Frontal cortex (tissue), 4 donors: ENCODE measurements around the gene HEY2. TPM values are rescaled to one million over a fixed set of nuclear protein-coding genes. Genes with fewer than 3 reads are reported as not detected.
"Not testable (repeated sequence)": the region's sequence is repeated elsewhere in the genome, so short reads cannot be mapped to it uniquely, and the experiment has no call there.

Experiments
- DNase-seq, 2 donors: peaks; one replicate each; pipeline ENCODE4 v3.0.0; 2012; ENCODE audit warnings: low spot score in 2 of 2
- FAIRE-seq: peaks from 2 replicates; lab custom pipeline; 2012; peaks lifted over from hg19 to GRCh38; lab: Jason Lieb, UNC
- total RNA-seq: library from RNA; depleted of rRNA; stranded (reverse); fragments of >200 nt; gene quantifications from one replicate; pipeline ENCODE4 v1.2.3, GENCODE V29; 2014
- donor health status: control.
- donor health status: control.
- donor health status: control.

The HEY2 gene
- total RNA-seq, 1 donor from 2014 or later = 1.2 TPM

- DNase-seq (no peak), FAIRE-seq (no peak)
These were observed 42.7 kb downstream of the HEY2 start for GRCh38 chr6:125792172-125792571.

- no peak for FAIRE-seq
- DNase-seq = no peak
These were observed 43.2 kb downstream of the HEY2 start for GRCh38 chr6:125792680-125793079.

- FAIRE-seq (no peak), DNase-seq (no peak)
These were observed 43.8 kb downstream of the HEY2 start for GRCh38 chr6:125793280-125793679.

GRCh38 chr6:125793863-125794262, 44.4 kb downstream of the HEY2 start:
- no peak for DNase-seq
- FAIRE-seq = no peak

GRCh38 chr6:125794342-125795137, 45.1 kb downstream of the HEY2 start:
- FAIRE-seq (no peak), DNase-seq (no peak)

- FAIRE-seq (no peak), DNase-seq (no peak)
These were observed 45.9 kb downstream of the HEY2 start for GRCh38 chr6:125795301-125795700.

GRCh38 chr6:125797120-125797885, 47.9 kb downstream of the HEY2 start:
- no peak for FAIRE-seq

GRCh38 chr6:125797886-125798444, 48.5 kb downstream of the HEY2 start:
- DNase-seq (no peak), FAIRE-seq (no peak)

More at GRCh38 chr6:125797120-125797885, 47.9 kb downstream of the HEY2 start:
- no peak for DNase-seq

- FAIRE-seq (no peak), DNase-seq (no peak)
These were observed 49.5 kb downstream of the HEY2 start for GRCh38 chr6:125798734-125799508.

- no peak for FAIRE-seq
These were observed 53.0 kb downstream of the HEY2 start for GRCh38 chr6:125802383-125802782.

GRCh38 chr6:125802943-125803377, 53.5 kb downstream of the HEY2 start:
- FAIRE-seq = no peak

More at GRCh38 chr6:125802383-125802782, 53.0 kb downstream of the HEY2 start:
- DNase-seq = no peak

GRCh38 chr6:125804264-125804663, 54.8 kb downstream of the HEY2 start:
- DNase-seq = no peak
- FAIRE-seq = no peak

More at GRCh38 chr6:125802943-125803377, 53.5 kb downstream of the HEY2 start:
- no peak for DNase-seq

- not testable (repeated sequence) for FAIRE-seq, DNase-seq
These were observed 55.5 kb downstream of the HEY2 start for GRCh38 chr6:125804866-125805425.

- DNase-seq = no peak
- FAIRE-seq = no peak
These were observed 57.4 kb downstream of the HEY2 start for GRCh38 chr6:125806813-125807212.

- no peak for DNase-seq
- no peak for FAIRE-seq
These were observed 57.9 kb downstream of the HEY2 start for GRCh38 chr6:125807293-125807692.

GRCh38 chr6:125808060-125808459, 58.6 kb downstream of the HEY2 start:
- no peak for DNase-seq
- FAIRE-seq = no peak

- DNase-seq (no peak), FAIRE-seq (no peak)
These were observed 59.2 kb downstream of the HEY2 start for GRCh38 chr6:125808591-125808990.

- no peak for DNase-seq
- no peak for FAIRE-seq
These were observed 60.2 kb downstream of the HEY2 start for GRCh38 chr6:125809570-125810170.

- no peak for FAIRE-seq
- no peak for DNase-seq
These were observed 61.0 kb downstream of the HEY2 start for GRCh38 chr6:125810445-125810844.
